Osteocyte (in vitro differentiated cells): ENCODE results near the gene RHOV. TPM values are rescaled to one million over a fixed set of nuclear protein-coding genes. Genes with fewer than 3 reads are reported as not detected.

Experiments used
- DNase-seq: peaks from one replicate; pipeline ENCODE4 v3.0.0; 2021; ENCODE audit warnings: mixed read lengths; ENCODE audit not compliant: unreplicated experiment; ENCODE audit errors: extremely low spot score
- H3K27ac Mint-ChIP-seq: one replicate; pipeline ENCODE4 v1.8.0; 2021; ENCODE audit warnings: mild to moderate bottlenecking, mixed read lengths; ENCODE audit not compliant: unreplicated experiment
- H3K27me3 Mint-ChIP-seq: one replicate; pipeline ENCODE4 v1.8.0; 2021; ENCODE audit warnings: mixed read lengths; ENCODE audit not compliant: unreplicated experiment
- H3K36me3 Mint-ChIP-seq: one replicate; pipeline ENCODE4 v1.8.0; 2021; ENCODE audit warnings: mixed read lengths; ENCODE audit not compliant: unreplicated experiment
- H3K4me1 Mint-ChIP-seq: one replicate; pipeline ENCODE4 v1.8.0; 2021; ENCODE audit warnings: mixed read lengths; ENCODE audit not compliant: unreplicated experiment
- H3K4me3 Mint-ChIP-seq: one replicate; pipeline ENCODE4 v1.8.0; 2021; ENCODE audit warnings: mild to moderate bottlenecking, moderate library complexity, mixed read lengths; ENCODE audit not compliant: unreplicated experiment
- H3K9me3 Mint-ChIP-seq: one replicate; pipeline ENCODE4 v1.8.0; 2021; ENCODE audit warnings: mixed read lengths; ENCODE audit not compliant: unreplicated experiment
- CTCF ChIP-seq: fragments of 200-600 bp; sonication (generic); IDR thresholded peaks from 2 replicates; pipeline ENCODE4 v1.5.0; 2021; ENCODE audit warnings: antibody characterized with exemption, mild to moderate bottlenecking, moderate library complexity
- total RNA-seq: library from RNA; stranded (reverse); gene quantifications from 2 replicates; pipeline ENCODE4 v1.2.1, GENCODE V29; 2021

Gene RHOV
- total RNA-seq, 1 donor from 2014 or later, result 0.46 TPM

- H3K4me3 Mint-ChIP-seq, result no peak overlapping the region
Observed at GRCh38 chr15:40891810-40892446, 17.9 kb upstream of the RHOV start.

GRCh38 chr15:40891138-40891537 lies 17.1 kb upstream of the RHOV start:
- no peak for DNase-seq
- no peaks in the 10 kb centered on the region for H3K9me3 Mint-ChIP-seq
- H3K4me3 Mint-ChIP-seq, result no peak overlapping the region
- H3K27me3 Mint-ChIP-seq, result no peaks in the 10 kb centered on the region
- peaks cover 6% of the 10 kb centered on the region for H3K36me3 Mint-ChIP-seq
- no peak for TF ChIP-seq CTCF
- H3K27ac Mint-ChIP-seq, result no peak overlapping the region
- peaks cover 26% of the 10 kb centered on the region for H3K4me1 Mint-ChIP-seq

More at GRCh38 chr15:40891810-40892446, 17.9 kb upstream of the RHOV start:
- Mint-ChIP-seq H3K9me3 (no peaks in the 10 kb centered on the region), H3K27ac (no peak overlapping the region), H3K36me3 (peaks cover 7% of the 10 kb centered on the region), H3K27me3 (no peaks in the 10 kb centered on the region), H3K4me1 (peaks cover 22% of the 10 kb centered on the region)
- DNase-seq, result no peak
- peak; percentile 79 for TF ChIP-seq CTCF

DNA sequence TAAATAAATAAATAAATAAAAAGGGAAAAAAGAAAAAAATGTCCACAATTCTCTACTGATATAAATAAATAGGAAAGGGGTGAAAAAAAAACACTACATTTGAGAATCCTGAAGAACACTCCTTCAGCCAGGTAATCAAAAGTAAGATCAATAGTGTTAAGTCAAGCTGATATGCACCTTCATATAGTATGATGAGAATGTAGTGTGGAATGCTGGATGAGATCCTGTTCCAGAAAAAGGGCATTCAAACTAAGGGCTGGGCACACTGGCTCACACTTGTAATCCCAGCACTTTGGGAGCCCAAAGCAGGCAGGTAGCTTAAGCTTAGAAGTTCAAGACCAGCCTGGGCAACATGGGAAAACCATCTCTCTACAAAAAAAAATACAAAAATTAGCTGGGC lies 15.1 kb upstream of the RHOV start:
- Mint-ChIP-seq H3K27me3 (no peaks in the 10 kb centered on the region), H3K4me1 (peaks cover 13% of the 10 kb centered on the region), H3K36me3 (no peaks in the 10 kb centered on the region), H3K27ac (no peak overlapping the region), H3K4me3 (no peak overlapping the region), H3K9me3 (no peaks in the 10 kb centered on the region)
- TF ChIP-seq CTCF, result no peak
- DNase-seq, result no peak

DNA sequence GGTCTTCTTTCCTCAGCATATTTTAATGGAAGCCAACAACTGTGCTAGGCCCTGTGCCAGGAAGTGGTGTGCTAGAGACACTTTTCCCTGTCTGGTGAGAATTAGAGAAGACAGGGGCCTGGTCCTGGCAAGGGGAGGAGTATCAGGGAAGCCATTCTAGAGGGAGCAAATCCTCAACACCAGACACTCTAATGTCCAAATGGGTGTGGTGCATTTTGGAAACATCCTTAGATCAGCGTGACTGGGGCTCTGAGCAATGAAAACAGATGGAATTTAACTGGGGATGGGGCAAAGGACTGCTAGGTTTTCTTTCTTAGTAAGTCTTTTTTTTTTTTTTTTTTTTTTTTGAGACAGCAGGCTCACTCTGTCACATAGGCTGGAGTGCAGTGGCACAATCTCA lies 12.6 kb upstream of the RHOV start:
- no peak for DNase-seq
- H3K4me1 Mint-ChIP-seq, result peaks cover 5% of the 10 kb centered on the region
- H3K36me3 Mint-ChIP-seq, result no peaks in the 10 kb centered on the region
- H3K27me3 Mint-ChIP-seq, result no peaks in the 10 kb centered on the region
- TF ChIP-seq CTCF, result no peak
- H3K27ac Mint-ChIP-seq, result peak overlapping the region; percentile 32
- no peaks in the 10 kb centered on the region for H3K9me3 Mint-ChIP-seq
- H3K4me3 Mint-ChIP-seq, result no peak overlapping the region

GRCh38 chr15:40881351-40881750 lies 7.3 kb upstream of the RHOV start:
- Mint-ChIP-seq H3K9me3 (no peaks in the 10 kb centered on the region), H3K4me1 (peaks cover 2% of the 10 kb centered on the region), H3K4me3 (no peak overlapping the region), H3K27ac (no peak overlapping the region), H3K27me3 (no peaks in the 10 kb centered on the region), H3K36me3 (no peaks in the 10 kb centered on the region)
- DNase-seq, result no peak
- TF ChIP-seq CTCF, result no peak
